Endometrium (tissue), 2 donors: ENCODE data around the gene GRAP2.

Experiments used
- FAIRE-seq: peaks from 2 replicates; lab custom pipeline; 2012; peaks lifted over from hg19 to GRCh38; lab: Jason Lieb, UNC
- donor health status: control.
- donor health status: control.

Gene GRAP2

DNA sequence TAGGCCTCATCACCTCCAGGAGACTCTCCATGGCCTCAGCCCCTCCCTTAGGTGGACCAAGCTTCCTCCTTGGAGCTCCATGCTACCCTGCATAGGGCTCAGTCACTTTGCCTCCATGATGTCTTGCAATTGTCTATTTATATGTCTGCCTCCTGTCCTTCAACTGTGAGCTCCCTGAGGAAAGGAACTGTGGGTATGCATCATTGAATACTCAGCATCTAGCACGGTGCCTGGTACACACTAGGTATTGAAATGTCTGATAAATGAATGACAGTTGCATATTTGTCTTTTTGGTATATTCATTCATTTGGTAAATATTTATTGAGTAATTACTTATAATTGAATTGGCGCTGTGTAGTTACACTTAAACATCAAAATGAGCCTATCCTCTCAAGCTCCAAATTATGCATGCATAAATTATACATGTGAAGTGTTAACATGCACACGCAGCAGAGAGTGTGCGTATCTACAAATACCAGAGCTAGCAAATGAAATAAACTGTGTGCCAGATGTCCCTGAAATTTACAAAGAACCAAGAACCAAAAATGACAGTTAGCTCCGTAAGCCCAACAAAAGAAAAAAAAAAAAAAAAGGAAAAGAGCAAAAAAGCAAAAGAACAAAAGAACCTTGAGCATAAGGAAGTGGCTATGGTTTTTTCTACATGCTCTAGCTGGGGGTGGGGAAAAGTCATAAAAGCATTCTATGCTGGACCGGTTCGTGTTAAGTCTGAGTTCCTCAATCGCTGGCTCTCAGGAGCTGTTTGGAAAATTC is 25.2 kb downstream of the GRAP2 start:
- FAIRE-seq = no peak

DNA sequence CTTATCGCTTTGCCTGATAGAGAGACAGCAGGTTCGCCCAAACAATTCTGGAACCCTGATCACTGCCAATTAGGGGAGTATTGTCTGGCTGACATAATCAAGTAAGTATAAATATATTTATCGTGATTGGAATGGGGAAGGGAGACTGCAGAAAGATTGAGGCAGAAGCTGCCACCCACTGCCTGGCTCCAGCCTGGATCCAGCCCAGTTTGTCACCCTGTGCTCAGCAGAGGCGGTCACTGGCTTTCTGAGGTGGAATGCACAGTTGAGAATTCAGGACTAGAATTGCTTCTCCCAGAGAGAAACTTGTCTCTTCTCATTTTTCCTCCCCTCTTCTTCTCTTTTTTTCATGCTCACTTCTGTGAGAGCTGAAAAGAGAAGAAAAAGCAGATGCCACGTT is 25.9 kb downstream of the GRAP2 start:
- FAIRE-seq = no peak

DNA sequence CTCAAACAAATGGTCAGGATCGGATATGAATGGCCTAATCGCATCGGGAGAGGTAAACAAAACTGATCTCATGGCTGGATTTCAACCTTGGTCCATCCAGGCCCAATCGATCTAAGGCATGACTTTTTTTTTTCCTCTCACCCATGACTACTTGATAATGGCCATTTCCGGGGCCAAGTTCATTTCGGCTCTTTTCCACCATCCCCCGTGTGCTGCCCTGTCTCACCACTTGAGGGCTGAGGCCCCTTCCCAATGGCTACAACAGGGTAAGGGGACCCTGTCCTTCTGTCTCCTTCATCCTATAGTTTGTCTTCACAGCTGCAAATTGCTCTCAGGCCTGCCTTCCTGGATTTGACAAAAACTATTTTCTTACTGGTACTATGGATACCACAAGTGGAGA is 26.7 kb downstream of the GRAP2 start:
- no peak for FAIRE-seq

DNA sequence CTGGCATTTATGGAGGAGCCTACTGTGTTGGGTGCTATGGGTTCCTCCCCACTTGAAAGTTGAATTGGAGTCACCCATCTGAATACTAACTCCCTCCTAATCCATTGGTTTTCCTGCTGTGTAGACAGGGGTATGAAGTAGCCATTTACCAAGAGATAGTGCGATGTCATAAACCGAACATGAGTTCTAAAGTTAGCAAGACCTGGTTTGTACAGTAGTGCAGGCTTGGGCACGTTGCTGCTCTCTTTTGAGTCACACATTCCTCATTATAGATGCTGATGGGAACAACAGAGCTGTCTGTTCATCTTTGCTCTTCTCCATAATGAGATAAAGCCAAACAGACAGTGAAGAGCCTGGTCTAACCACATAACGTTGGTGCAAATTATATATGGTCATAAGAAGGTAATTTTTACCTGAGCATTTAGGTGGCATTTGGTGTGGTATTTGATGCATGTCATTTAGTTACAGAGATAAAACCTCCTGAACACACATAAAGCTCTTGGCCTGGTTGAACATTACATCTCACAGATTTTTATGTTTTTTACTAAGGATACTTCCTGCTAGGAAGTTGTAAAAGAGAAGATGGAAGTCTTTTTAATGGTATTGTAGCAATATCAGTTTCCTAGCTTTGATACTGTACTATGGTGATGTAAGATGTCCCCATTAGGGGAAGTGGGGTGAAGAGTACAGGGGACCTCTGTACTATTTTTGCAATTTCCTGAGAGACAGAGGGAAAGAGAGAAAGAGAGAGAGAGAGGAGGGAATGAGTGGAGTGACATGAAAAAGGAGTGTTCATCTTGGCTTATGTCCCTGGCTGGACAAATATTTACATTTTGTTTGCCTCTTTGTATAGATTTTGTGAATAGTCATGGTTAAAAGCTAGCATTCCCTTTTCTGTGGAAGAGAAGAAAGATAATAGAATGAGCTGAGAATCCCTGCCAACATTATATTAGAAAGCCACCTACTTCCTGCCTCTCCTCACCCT is 27.9 kb downstream of the GRAP2 start:
- no peak for FAIRE-seq

DNA sequence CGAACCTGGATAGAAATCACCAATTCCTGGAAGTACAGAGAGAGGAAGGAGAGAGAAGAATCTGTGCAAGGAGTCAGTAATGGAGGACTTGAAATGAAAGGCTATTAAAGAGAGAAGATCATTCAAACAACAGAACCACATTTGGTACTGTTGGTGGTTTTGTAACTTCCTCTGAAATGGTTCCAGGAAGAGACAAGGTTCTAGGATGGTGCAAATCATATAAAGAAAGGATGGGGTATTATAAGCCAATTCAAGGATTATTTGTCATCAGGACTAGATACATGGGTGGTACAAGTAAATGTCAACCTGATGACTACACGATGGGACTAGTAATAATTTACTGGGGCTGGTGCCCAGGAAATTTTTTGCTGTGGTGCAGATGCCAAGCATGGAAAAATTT is 30.4 kb downstream of the GRAP2 start:
- FAIRE-seq = no peak

DNA sequence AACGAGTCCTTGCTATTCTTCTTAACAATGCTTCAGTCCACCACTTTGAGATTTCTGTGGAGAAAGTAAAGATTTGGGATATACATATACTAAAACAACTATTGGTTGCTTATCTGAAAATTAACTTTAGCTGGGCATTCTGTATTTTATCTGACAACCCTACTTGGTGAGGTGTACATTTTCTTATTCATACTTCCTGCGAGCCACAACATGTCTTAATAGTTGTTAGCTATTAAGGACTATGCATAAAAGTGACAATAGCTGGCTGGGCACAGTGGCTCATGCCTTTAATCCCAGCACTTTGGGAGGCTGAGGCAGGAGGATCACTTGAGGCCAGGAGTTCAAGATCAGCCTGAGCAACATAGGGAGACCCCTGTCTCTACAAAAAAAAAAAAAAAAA is 31.3 kb downstream of the GRAP2 start:
- no peak for FAIRE-seq

DNA sequence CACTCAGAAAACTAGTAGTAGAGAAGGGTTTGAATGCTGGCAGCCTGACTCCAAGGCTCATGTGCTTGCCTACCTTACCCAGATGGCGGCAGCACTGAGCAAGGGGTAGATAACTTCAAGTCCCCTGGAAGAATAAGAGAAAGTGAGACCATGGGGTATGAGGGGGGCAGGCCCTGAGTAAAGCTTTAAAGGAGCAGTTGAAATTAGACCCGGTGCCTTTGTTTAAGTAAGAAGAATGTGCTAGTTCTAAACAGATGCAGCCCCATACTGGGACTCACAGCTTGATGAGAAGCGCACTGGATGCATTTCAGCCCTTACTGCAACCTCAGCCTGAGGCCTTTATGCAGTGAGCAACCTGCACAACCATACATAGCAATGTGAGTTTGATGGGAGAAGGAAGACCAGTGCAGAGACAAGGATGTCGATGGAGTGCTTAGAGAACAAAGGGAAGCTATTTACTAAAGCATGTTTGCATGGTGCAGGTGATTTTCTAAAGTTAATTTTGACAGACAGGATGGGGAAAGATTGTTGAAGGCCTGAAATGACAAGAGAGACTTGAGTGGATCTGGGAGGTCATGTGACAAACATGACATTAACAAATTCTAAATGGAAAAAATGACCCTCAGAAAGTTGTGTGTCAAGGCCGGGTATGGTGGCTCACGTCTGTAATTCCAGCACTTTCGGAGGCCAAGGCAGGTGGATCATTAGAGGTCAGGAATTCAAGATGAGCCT is 32.2 kb downstream of the GRAP2 start:
- no peak for FAIRE-seq

DNA sequence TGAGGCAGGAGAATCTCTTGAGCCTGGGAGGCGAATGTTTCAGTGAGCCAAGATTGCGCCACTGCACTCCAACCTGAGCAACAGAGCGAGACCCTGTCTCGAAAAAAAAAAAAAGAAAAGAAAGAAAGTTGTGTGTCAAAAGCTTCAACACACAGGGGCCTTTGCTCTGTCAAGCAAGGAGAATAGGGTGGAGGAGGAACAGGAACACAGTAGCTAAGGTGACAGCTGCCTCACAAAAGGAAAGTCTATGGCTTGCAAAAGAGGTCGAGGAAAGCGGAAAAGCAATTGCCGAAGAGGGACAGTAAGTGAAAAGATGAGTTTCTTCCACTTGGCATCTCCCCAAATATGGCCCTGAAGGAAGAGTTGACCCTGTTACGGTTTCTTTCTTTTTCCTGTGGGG is 32.9 kb downstream of the GRAP2 start:
- FAIRE-seq = no peak

DNA sequence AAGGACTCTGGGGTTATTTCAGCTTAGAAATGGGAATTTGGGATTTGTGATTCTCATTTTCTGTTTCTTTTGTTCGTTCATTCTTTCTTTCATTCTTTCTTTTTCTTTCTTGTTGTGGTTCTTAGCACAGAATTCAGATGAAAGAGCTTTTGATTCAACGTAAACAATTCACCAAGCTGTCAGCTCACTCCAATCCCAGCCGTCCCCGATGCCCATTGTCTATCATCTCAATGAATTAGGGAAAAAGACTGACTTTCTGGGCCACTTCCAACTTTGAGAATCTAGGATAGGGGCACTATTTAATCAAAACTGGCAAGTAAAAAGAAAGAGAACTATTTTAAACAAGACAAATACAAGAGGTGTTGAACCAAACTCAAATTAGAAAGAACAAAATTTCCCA is 34.2 kb downstream of the GRAP2 start:
- FAIRE-seq = no peak

DNA sequence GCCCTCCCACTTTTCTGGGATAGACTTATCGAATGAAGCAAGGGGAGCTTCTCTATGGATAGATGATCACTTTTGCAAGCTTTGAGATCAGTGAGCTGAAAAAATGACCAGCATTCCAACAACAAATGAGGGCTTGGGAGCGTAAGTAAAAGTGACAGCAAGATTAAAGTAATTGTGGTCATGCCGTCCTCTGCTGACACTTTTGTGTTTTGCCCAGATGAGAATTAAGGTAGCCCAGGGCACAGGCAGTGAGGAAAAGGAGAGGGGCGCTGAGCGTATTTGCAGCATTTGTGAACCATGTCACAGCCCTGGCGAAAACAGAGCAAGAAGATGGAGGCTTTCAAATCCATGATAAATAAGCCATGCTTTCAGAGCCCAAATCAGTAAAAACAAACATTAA is 34.7 kb downstream of the GRAP2 start:
- FAIRE-seq = no peak

DNA sequence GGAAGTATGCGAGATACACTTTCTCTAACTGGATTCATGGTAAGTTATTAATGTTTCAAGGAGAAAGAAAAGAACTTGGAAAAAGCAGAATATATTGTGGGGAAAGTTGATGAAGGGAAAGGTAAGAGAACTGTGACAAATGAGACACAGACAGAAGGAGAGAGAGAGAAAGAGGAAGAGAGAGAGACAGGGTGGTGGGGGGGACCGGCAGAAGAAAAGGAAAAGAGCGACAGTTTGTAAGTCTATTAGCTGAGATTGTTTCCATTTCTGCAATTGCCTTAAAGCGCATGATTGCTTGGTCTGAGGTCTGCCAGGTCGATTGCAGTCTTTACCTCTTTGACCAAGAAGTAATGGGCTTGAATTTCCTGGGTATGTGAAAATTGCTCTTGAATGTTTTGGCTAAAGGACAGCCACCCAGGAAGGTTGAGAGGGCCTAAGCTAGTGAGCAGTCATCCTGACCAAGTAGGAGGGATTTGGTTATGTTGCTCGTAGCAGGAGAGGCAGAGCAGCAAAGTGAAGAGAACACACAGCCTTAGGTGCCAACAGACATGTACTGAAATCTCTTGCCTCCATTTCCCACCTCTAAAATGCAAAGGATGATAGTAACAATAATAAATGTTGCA is 35.8 kb downstream of the GRAP2 start:
- FAIRE-seq = no peak

DNA sequence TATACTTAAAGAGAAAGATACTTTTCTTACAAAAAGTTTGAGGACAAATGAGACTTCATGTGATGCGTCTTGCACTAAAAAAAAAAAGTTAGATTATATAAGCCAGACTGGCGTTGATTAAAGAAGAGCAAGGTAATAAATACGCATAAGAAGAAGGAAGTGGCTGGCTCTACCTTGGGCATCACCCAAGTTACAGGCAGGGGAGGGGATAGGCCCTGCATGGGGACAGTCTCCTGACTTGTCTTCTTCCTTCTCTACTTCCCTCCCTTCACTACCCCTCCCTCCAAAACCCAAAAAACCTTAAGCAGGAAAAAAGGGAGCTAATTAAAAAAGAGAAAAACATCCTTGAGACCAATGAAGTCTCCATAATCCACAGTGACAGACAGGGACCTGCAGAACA is 37.0 kb downstream of the GRAP2 start:
- FAIRE-seq = no peak

DNA sequence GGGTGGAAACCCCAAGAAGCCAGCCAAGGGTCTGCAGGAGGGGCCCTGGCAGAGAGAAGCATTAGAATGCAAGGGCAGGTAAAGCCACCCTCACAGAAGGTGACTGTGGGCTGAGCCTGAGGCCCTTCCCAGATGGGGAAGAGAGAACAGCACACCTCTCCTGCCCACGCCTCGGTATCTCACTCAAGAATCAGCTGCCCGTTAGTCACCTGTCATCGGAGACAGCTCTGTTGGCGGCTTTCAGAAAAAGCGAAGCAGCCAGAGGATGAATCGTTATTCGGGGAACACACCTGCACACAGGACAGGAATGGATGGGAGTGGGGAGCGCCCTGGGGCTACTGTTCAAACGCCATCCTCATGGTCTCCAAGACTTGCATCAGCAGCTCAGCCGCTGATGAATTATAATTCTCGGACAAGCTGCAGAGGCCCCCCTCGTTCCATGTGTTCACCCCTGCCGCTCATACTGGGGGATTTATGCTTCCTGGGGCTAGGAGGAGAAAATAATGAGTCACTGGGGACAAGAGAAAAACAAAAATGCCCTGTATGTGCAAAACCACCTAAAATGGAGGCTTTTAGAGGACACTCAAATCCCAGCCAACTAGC is 37.7 kb downstream of the GRAP2 start:
- no peak for FAIRE-seq

DNA sequence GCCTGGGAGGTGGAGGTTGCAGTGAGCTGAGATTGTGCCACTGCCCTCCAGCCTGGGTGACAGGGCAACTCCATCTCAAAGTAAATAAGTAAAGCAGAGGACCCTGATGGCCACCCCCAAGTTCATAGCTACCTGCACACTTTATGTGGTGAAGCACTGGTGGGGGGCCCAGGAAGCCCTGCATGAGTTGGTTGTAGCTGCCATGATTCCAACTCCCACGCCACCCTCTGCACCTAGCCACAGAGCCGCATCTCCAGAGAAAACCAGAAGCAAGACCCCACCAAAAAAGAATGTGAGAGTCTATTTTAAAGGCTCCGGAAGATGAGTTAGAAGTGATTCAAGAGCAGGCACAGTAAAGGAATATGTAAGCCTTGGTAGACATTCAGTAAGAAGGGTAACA is 38.9 kb downstream of the GRAP2 start:
- no peak for FAIRE-seq

DNA sequence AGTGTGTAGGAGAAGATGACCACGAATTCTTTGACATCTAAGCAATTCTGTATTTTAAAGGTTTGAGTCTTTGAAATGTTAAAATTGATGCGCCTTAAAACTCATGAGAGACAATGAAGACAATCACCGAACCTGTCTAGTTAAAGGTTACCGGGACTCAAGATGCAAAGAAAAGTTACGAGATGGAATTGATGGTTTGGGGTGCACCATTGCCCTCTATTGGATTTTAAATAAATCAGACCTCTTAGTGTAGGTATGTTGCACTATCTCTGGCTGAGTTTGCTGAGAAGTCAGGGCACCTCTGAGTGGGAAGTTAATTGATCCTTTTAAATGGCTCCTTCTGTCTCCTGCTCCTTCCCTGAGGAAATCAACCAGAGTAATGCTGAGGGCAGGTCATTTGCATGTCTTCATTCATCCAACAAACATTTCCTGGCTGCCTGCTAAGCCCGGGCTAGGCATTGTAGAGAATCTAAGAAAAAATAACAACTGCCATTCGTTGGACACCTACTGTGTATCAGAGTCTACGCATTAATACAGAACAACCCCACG is 39.9 kb downstream of the GRAP2 start:
- no peak for FAIRE-seq

DNA sequence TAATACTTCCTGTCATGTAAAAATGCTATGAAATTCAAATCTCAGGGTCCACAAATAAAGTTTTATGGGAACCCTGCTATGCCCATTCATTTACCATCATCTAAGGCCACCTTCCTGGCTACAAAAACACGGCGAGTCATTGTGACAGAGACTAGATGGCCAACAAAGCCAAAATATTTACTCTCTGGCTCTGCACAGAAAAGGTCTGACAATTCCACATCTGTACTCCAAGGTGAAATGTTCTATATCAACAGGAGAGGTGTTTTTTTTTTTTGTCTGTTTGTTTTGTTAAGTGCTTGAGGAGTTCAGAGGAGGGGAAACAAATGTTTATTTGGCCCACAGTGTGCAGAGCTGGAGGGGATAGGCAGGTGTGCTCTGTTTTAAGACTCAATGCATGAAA is 40.7 kb downstream of the GRAP2 start:
- FAIRE-seq = no peak

DNA sequence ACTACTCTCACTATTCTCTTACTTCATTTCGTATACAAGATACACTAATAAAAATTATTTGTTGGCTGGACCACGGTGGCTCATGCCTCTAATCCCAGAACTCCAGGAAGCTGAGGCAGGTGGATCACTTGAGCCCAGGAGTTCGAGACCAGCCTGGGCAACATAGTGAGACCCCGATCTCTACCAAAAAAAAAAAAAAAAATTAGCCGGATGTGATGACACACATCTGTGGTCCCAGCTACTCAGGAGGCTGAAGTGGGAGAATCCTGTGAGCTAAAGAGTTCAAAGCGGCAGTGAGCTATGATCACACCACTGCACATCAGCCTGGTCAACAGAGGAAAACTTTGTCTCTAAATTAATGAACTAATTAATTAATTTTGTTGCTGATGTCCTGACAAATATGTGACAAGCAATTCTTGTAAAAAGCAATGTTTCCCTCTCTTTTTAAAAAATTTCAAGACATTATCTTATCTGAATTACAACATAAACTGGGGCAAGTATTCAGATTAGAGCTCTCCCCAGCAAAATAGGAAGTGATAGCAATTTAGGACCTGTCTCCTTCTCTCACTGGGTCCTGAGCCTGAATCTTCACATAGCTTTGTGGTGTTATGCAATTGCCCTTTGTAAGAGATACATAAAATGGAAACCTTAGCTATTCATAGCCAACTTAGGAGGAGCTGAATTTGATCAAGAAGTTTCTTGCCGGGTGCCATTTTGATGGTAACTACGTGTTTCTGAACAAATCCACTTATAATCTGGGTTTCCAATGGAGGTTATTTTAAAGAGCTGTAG is 41.8 kb downstream of the GRAP2 start:
- FAIRE-seq = no peak

DNA sequence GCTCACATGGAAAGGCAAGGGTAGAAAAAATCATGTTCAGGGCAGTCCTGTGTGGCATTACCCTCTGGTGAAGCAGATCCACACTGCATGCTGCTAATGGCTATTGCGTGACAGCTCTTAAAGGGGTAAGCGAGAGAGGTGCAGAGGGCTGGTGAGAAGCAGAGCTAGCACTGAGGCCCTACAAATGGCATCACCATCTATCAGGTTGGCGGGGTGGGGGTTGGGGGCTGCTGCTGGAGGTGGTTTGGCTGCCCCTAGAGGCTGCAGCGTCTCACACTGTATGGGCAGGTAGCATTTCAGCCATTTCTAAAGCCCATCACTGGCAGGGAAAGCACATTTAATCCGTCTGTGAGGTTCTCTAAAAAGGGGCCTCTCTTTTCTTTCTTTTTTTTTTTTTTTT is 42.5 kb downstream of the GRAP2 start:
- FAIRE-seq = no peak

DNA sequence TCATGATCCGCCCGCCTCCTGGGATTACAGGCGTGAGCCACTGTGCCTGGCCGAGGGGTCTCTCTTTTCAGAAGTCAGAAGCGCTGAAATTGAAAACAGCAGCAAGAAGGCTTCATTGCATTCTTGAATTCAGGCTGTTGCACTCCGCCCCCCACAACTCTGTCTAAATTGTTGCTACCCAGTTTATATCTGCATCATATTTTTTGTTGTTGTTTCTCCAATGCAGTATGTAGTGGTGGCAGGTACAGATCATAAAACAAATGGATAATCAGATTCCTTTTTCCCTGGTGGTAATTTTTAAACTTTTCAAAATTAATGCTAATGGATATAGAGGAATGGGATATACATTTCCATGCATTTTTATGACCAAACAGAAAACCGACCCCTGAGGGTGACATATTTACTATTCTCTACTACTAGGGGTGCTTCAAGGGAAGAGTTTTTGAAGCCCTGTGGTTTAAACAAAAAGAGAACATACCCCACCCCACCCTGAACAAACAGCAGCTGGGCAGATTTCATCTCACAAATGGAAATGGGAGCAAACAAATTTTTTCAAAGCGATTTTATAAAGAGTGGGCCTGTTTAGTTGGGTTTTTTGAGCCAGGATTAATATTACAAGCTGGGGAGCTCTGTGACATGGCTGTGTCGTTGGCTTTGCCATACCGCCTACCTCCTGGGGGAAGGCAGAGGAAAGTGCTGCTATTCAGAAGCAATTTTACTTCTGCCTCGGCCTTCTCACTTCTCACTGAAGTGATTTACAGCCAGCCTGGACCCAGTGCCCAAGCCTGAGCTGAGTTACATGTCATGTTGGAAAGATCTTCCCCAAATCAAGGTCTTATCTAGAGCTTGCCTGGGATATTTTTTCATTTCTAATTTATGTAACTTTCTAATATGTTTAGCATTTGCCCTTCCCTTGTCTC is 43.3 kb downstream of the GRAP2 start:
- no peak for FAIRE-seq

DNA sequence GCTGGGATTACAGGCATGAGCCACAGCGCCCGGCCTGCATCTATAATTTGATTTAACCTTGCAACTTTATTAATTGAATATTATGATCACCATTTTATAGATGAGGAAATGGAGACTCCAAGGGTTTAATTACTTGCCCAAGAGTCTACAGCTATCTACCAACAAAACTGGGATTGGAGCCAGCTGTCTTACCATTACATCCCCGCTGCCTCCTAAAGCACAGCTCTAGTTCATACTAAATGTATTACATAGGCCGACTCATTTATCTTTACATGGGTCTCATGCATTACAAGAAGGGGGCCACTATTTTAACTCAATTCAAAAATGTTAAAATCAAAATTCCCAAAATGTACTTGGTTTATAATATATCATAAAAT is 45.2 kb downstream of the GRAP2 start:
- no peak for FAIRE-seq
